GM23338 (cell line): ENCODE data around the gene SHROOM2. TPM values are rescaled to one million over a fixed set of nuclear protein-coding genes. Genes with fewer than 3 reads are reported as not detected.

Experiments used
- ATAC-seq: fragments of 200-7000 bp; cut with Tn5 transposase; 3 replicates; pipeline ENCODE4 v1.9.1; 2020
- DNase-seq: peaks from one replicate; pipeline ENCODE4 v3.0.0-alpha.2; 2015; ENCODE audit warnings: low spot score
- H2AFZ ChIP-seq: fragments of 200-600 bp; sonication (generic); 2 replicates; pipeline ENCODE4 v1.8.0; 2016; ENCODE audit warnings: antibody characterized with exemption, mild to moderate bottlenecking, moderate library complexity
- H3F3A ChIP-seq: fragments of 200-600 bp; sonication (generic); replicated peaks from 2 replicates; pipeline ENCODE4 v1.8.0; 2017; ENCODE audit warnings: antibody characterized with exemption, mixed run types, low read depth
- H3K27ac ChIP-seq: fragments of 200-600 bp; sonication (generic); 2 replicates; pipeline ENCODE4 v1.6.1; 2016; ENCODE audit warnings: low read depth
- H3K27me3 ChIP-seq: fragments of 200-600 bp; sonication (generic); 2 replicates; pipeline ENCODE4 v1.8.0; 2016; ENCODE audit warnings: mild to moderate bottlenecking, mixed run types, moderate library complexity; ENCODE audit not compliant: insufficient read depth
- H3K36me3 ChIP-seq: fragments of 200-600 bp; sonication (generic); 2 replicates; pipeline ENCODE4 v1.8.0; 2016; ENCODE audit warnings: mild to moderate bottlenecking; ENCODE audit not compliant: insufficient read depth
- H3K4me1 ChIP-seq: fragments of 200-600 bp; sonication (generic); 2 replicates; pipeline ENCODE4 v1.8.0; 2016; ENCODE audit warnings: mild to moderate bottlenecking, moderate library complexity; ENCODE audit not compliant: insufficient read depth
- H3K4me2 ChIP-seq: fragments of 200-600 bp; sonication (generic); 2 replicates; pipeline ENCODE4 v1.7.1; 2017; ENCODE audit warnings: mixed run types
- H3K4me3 ChIP-seq: fragments of 200-600 bp; sonication (generic); 2 replicates; pipeline ENCODE4 v1.6.1; 2016; ENCODE audit warnings: mixed run types
- H3K79me2 ChIP-seq: fragments of 200-600 bp; sonication (generic); replicated peaks from 2 replicates; pipeline ENCODE4 v1.8.0; 2017; ENCODE audit warnings: mild to moderate bottlenecking; ENCODE audit not compliant: insufficient read depth
- H3K9me2 ChIP-seq: fragments of 200-600 bp; sonication (generic); 2 replicates; pipeline ENCODE4 v1.8.0; 2017; ENCODE audit not compliant: insufficient read depth
- H4K20me1 ChIP-seq: fragments of 200-600 bp; sonication (generic); replicated peaks from 2 replicates; pipeline ENCODE4 v1.8.0; 2017; ENCODE audit warnings: mild to moderate bottlenecking; ENCODE audit not compliant: insufficient read depth
- H3K27ac Mint-ChIP-seq: 2 replicates; pipeline ENCODE4 v1.8.0; 2020; ENCODE audit warnings: inconsistent platforms, mild to moderate bottlenecking, moderate library complexity, mixed read lengths
- H3K27me3 Mint-ChIP-seq: 3 replicates; pipeline ENCODE4 v1.8.0; 2022; ENCODE audit warnings: low read depth, mild to moderate bottlenecking, moderate library complexity, mixed read lengths, inconsistent platforms; ENCODE audit not compliant: insufficient read depth, poor library complexity
- H3K36me3 Mint-ChIP-seq: 3 replicates; pipeline ENCODE4 v1.8.0; 2021; ENCODE audit warnings: low read depth, mild to moderate bottlenecking, inconsistent platforms, moderate library complexity, mixed read lengths
- H3K4me1 Mint-ChIP-seq: 3 replicates; pipeline ENCODE4 v1.8.0; 2020; ENCODE audit warnings: mild to moderate bottlenecking, inconsistent platforms, mixed read lengths
- H3K4me3 Mint-ChIP-seq: 3 replicates; pipeline ENCODE4 v1.8.0; 2021; ENCODE audit warnings: moderate library complexity, mild to moderate bottlenecking, inconsistent platforms, mixed read lengths
- H3K9me3 Mint-ChIP-seq: 3 replicates; pipeline ENCODE4 v1.8.0; 2020; ENCODE audit warnings: moderate library complexity, mild to moderate bottlenecking, inconsistent platforms, mixed read lengths
- EZH2 ChIP-seq: fragments of 200-600 bp; sonication (generic); IDR thresholded peaks from one replicate; pipeline ENCODE4 v1.8.0; 2017; ENCODE audit warnings: antibody characterized with exemption, mild to moderate bottlenecking, low read depth; ENCODE audit not compliant: unreplicated experiment
- EZH2phosphoT487 ChIP-seq: fragments of 200-600 bp; sonication (generic); IDR thresholded peaks from one replicate; pipeline ENCODE4 v1.8.1; 2018; ENCODE audit warnings: antibody characterized with exemption; ENCODE audit not compliant: unreplicated experiment
- ZNF331 ChIP-seq: fragments of 250-450 bp; sonication (Bioruptor Pico); IDR thresholded peaks from 2 replicates; pipeline ENCODE4 v1.5.0; 2020; ENCODE audit warnings: low read depth, mild to moderate bottlenecking, moderate library complexity
- polyA plus RNA-seq: library from polyadenylated mRNA; unstranded; fragments of >200 nt; fragmentation: Nextera tagmentation; extraction: Ambion mirVana; gene quantifications from 2 replicates; pipeline ENCODE4 v1.2.1, GENCODE V29; 2016
- total RNA-seq: library from RNA; depleted of rRNA; stranded (reverse); fragments of >200 nt; shearing (Covaris generic); gene quantifications from 2 replicates; pipeline ENCODE4 v1.2.3, GENCODE V29; 2014
- TF ChIP-seq, protein P1 (sequence below): fragments of 250-450 bp; sonication (Bioruptor Pico); IDR thresholded peaks from 2 replicates; pipeline ENCODE4 v1.5.0; 2020; ENCODE audit warnings: mild to moderate bottlenecking, moderate library complexity
- TF ChIP-seq, protein P2 (sequence below): IDR thresholded peaks from one replicate; pipeline ENCODE4 v1.6.1; 2018; ENCODE audit warnings: antibody characterized with exemption; ENCODE audit not compliant: unreplicated experiment

Gene SHROOM2
- total and polyA plus RNA-seq, 2 experiments from 2014 or later = 3.5 to 15.8 TPM

DNA sequence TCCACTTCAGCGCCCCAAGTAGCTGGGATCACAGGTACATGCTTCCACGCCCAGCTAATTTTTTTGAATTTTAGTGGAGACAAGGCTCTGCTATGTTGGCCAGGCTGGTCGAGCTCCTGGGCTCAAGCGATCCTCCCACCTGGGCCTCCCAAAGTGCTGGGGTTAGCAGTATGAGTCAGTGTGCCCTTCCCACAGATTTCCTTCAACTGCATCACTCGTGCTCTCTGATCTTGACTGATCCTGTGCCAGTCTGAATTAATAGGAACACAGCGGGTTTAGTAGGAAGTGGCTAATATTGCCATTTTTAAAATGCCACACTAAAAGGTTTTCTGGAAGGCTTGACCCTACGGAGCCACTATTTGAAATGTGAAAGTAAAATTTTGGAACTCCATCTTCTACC, 4.3 kb upstream of the SHROOM2 start (continued):
- TF ChIP-seq, protein P1, sequence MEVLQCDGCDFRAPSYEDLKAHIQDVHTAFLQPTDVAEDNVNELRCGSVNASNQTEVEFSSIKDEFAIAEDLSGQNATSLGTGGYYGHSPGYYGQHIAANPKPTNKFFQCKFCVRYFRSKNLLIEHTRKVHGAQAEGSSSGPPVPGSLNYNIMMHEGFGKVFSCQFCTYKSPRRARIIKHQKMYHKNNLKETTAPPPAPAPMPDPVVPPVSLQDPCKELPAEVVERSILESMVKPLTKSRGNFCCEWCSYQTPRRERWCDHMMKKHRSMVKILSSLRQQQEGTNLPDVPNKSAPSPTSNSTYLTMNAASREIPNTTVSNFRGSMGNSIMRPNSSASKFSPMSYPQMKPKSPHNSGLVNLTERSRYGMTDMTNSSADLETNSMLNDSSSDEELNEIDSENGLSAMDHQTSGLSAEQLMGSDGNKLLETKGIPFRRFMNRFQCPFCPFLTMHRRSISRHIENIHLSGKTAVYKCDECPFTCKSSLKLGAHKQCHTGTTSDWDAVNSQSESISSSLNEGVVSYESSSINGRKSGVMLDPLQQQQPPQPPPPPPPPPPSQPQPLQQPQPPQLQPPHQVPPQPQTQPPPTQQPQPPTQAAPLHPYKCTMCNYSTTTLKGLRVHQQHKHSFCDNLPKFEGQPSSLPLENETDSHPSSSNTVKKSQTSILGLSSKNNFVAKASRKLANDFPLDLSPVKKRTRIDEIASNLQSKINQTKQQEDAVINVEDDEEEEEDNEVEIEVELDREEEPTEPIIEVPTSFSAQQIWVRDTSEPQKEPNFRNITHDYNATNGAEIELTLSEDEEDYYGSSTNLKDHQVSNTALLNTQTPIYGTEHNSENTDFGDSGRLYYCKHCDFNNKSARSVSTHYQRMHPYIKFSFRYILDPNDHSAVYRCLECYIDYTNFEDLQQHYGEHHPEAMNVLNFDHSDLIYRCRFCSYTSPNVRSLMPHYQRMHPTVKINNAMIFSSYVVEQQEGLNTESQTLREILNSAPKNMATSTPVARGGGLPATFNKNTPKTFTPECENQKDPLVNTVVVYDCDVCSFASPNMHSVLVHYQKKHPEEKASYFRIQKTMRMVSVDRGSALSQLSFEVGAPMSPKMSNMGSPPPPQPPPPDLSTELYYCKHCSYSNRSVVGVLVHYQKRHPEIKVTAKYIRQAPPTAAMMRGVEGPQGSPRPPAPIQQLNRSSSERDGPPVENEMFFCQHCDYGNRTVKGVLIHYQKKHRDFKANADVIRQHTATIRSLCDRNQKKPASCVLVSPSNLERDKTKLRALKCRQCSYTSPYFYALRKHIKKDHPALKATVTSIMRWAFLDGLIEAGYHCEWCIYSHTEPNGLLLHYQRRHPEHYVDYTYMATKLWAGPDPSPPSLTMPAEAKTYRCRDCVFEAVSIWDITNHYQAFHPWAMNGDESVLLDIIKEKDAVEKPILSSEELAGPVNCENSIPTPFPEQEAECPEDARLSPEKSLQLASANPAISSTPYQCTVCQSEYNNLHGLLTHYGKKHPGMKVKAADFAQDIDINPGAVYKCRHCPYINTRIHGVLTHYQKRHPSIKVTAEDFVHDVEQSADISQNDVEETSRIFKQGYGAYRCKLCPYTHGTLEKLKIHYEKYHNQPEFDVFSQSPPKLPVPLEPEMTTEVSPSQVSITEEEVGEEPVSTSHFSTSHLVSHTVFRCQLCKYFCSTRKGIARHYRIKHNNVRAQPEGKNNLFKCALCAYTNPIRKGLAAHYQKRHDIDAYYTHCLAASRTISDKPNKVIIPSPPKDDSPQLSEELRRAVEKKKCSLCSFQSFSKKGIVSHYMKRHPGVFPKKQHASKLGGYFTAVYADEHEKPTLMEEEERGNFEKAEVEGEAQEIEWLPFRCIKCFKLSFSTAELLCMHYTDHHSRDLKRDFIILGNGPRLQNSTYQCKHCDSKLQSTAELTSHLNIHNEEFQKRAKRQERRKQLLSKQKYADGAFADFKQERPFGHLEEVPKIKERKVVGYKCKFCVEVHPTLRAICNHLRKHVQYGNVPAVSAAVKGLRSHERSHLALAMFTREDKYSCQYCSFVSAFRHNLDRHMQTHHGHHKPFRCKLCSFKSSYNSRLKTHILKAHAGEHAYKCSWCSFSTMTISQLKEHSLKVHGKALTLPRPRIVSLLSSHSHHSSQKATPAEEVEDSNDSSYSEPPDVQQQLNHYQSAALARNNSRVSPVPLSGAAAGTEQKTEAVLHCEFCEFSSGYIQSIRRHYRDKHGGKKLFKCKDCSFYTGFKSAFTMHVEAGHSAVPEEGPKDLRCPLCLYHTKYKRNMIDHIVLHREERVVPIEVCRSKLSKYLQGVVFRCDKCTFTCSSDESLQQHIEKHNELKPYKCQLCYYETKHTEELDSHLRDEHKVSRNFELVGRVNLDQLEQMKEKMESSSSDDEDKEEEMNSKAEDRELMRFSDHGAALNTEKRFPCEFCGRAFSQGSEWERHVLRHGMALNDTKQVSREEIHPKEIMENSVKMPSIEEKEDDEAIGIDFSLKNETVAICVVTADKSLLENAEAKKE (CRISPR knock-in tag) = no peak

DNA sequence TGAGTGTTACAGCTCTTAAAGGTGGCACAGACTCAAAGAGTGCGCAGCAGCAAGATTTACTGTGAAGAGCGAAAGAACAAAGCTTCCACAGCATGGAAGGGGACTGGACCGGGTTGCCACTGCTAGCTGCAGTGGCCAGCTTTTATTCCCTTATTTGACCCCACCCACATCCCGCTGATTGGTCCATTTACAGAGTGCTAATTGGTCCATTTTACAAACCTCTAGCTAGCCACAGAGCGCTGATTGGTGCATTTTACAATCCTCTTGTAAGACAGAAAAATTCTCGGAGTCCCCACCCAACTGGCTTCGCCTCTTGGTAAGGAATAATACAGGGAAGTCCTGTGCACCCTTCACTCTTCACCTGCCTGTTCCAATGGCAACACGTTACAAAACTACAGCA, 1.9 kb upstream of the SHROOM2 start:
- Histone ChIP-seq H3K4me3 (no peak overlapping the region), H3F3A (no peaks in the 10 kb centered on the region), H3K79me2 (peaks cover 38% of the 10 kb centered on the region), H3K9me2 (no peaks in the 10 kb centered on the region), H3K4me2 (no peak overlapping the region), H3K27ac (no peak overlapping the region), H3K36me3 (no peaks in the 10 kb centered on the region), H3K27me3 (peaks cover 13% of the 10 kb centered on the region; the same call in 1 of the 2 replicates), H3K4me1 (peaks cover 19% of the 10 kb centered on the region), H4K20me1 (no peaks in the 10 kb centered on the region; the same call in none of the 2 replicates), H2AFZ (no peak overlapping the region)
- Mint-ChIP-seq H3K27me3 (peaks cover 12% of the 10 kb centered on the region), H3K9me3 (no peaks in the 10 kb centered on the region), H3K4me1 (peaks cover 15% of the 10 kb centered on the region), H3K4me3 (peak overlapping the region; percentile 70; the same call in 1 of the 3 replicates), H3K27ac (no peak overlapping the region), H3K36me3 (peaks cover 8% of the 10 kb centered on the region; the same call in 1 of the 3 replicates)
- no peak for DNase-seq
- TF ChIP-seq EZH2 (no peak), EZH2phosphoT487 (no peak), ZNF331 (CRISPR knock-in tag) (no peak)
- TF ChIP-seq, protein P2, sequence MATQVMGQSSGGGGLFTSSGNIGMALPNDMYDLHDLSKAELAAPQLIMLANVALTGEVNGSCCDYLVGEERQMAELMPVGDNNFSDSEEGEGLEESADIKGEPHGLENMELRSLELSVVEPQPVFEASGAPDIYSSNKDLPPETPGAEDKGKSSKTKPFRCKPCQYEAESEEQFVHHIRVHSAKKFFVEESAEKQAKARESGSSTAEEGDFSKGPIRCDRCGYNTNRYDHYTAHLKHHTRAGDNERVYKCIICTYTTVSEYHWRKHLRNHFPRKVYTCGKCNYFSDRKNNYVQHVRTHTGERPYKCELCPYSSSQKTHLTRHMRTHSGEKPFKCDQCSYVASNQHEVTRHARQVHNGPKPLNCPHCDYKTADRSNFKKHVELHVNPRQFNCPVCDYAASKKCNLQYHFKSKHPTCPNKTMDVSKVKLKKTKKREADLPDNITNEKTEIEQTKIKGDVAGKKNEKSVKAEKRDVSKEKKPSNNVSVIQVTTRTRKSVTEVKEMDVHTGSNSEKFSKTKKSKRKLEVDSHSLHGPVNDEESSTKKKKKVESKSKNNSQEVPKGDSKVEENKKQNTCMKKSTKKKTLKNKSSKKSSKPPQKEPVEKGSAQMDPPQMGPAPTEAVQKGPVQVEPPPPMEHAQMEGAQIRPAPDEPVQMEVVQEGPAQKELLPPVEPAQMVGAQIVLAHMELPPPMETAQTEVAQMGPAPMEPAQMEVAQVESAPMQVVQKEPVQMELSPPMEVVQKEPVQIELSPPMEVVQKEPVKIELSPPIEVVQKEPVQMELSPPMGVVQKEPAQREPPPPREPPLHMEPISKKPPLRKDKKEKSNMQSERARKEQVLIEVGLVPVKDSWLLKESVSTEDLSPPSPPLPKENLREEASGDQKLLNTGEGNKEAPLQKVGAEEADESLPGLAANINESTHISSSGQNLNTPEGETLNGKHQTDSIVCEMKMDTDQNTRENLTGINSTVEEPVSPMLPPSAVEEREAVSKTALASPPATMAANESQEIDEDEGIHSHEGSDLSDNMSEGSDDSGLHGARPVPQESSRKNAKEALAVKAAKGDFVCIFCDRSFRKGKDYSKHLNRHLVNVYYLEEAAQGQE = no peak
- no peak for ATAC-seq
